Stimulated activated CD4-positive, alpha-beta T cell treated with anti-CD3 and anti-CD28 coated beads, Interleukin-4, amount 100 ng/mL, for 24 hours (primary cell): ENCODE measurements around the gene RNU6-1.
A peak's percentile ranks its signal among the peaks of the same experiment; 100 is the strongest.

Source experiments
- DNase-seq: peaks from one replicate; pipeline ENCODE4 v3.0.0-alpha.2; 2020

RNU6-1 gene

GRCh38 chr15:67855842-67856241 lies 16.0 kb upstream of the RNU6-1 start:
- DNase-seq = no peak

- DNase-seq = no peak
Measured at GRCh38 chr15:67854358-67854757, 14.5 kb upstream of the RNU6-1 start.

- DNase-seq = no peak
Measured at GRCh38 chr15:67853454-67853853, 13.6 kb upstream of the RNU6-1 start.

DNA sequence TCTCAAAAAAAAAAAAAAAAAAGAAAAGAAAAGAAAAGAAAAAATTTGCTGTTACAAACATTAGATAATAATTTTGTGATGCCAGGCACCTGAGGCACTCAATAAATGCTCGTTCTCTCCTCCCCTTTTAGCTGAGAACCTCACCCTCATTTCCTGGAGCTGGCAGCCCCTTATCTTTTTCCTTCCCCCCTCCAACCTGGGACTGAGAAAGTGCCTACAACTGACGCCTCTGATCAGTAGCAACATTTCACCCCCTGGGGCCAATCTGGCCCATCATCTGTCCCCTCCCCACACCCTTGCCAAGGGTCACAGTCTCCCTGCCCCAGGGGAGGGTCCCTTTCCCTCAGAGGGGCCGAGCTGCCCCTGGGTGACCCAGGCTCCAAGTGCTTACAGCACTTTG lies 12.6 kb upstream of the RNU6-1 start:
- DNase-seq = no peak

DNA sequence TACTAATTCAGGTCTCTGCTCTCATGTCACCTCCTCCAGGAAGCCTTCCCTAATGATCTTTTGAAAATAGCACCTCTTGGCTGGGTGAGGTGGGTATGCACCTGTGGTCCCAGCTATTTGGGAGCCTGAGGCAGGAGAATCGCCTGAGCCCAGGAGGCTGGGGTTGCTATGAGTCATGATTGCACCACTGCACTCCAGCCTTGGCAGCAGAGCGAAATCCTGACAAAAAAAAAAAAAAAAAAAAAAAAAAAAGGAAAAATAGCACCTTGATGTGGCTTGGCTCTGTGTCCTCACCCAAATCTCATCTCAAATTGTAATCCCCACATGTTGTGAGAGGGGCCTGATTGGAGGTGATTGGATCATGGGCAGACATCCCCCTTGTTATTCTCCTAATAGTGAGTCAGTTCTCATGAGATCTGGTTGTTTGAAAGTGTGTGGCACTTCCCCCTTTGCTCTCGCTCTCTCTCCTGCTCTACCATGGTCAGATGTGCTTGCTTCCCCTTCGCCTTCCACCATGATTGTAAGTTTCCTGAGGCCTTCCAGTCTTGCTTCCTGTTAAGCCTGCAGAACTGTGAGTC lies 11.2 kb upstream of the RNU6-1 start:
- DNase-seq = no peak

GRCh38 chr15:67850336-67850735 lies 10.5 kb upstream of the RNU6-1 start:
- no peak for DNase-seq

DNA sequence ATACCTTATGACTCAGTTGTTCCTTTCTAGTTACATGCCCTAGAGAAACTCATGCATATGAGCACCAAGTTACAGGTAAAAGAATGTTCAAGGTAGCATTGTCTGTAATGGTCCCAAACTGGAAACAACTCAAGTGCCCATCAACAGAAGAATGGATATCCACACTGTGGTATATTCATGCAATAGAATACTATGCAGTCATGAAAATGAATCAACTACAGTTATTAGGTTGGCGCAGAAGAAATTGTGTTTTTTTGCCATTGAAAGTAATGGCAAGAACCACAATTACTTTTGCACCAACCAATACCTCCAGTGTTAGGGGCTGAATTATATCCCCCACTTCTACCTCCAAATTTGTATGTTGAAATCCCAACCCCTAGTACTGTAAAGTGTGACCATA lies 9.7 kb upstream of the RNU6-1 start:
- DNase-seq = no peak

GRCh38 chr15:67845974-67846373 lies 6.1 kb upstream of the RNU6-1 start:
- DNase-seq = no peak

GRCh38 chr15:67843571-67844387 lies 3.9 kb upstream of the RNU6-1 start:
- DNase-seq = no peak

DNA sequence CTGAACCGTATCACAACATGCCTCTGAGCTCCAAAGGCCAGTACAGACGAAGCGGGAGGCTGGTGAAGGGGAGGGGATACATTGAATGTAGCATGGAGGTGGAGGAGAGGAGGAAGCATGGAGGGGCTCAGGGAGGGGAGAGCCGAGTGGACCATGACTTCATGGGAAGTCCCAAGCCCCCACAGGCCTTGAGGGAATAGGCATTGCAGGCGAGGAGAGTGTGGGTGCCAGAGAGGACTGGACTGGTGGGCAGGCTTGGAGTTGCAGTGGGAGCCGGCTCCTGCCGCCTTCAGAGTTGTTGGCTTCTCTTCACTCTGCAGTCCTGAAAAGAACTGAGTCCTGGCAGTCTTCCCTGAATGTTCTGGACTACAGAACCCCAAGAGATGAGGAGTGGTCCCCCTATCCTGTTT lies 3.3 kb upstream of the RNU6-1 start:
- no peak for DNase-seq

DNA sequence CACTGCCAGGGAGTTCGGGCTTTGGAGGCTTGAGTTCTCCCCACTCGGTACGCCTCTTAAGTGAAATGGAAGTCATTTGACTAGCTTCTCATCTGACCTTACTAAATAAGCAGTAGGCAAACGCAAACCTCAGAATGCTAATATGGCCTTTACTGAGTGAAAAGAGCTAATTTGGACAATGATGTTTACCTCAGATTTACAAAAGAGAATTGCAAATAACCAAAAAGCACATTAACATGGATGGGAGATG lies 1.6 kb upstream of the RNU6-1 start:
- no peak for DNase-seq

GRCh38 chr15:67840749-67841512 lies 1.1 kb upstream of the RNU6-1 start:
- no peak for DNase-seq

DNA sequence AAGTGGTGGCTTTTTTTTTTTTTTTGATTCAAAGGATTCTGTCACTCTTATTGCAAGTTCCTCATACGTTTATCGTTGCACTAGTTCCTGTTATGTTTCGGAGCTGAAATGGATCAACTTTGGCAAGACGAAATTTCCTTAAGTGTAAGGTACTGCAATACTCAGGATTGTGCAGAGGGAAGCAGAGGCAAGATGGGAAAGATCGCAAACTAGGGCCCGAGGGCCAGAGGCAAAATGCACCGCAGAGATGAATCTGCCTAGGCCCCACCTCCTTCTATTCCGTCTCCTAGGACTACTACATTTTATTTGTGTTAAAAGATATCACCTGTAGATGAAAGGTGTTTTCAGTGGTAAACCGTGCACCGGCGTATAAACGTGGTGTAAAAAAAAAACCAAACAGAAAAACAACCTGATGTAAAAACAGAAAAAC lies 331 bp downstream of the RNU6-1 start:
- peak; percentile 47 for DNase-seq

DNA sequence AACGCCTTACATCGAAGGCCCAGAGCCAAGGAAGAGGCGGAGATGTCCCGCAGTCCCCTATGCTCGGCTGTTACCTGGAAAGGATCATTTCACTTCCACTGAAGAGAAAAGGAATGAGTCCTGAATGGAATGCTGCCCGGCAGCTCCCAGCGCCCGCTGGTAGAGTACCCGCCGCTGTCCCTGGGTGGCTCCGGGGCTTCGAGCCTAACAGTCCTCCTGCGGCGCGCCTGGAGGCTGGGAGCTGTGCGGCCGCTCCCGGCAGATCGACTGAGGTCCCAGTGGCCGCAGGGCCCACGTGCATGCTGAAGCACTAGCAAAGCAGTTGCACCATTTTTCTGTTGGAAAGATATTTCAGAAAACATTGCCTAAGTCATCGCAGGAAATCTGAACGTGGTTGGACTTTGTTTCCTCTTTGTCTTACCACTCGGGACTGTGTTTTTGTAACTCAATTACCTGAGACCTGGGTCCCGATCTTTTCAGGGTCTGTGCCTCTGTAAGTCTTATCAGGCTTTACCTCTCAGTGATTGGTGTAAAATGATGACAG lies 984 bp downstream of the RNU6-1 start:
- DNase-seq = no peak

DNA sequence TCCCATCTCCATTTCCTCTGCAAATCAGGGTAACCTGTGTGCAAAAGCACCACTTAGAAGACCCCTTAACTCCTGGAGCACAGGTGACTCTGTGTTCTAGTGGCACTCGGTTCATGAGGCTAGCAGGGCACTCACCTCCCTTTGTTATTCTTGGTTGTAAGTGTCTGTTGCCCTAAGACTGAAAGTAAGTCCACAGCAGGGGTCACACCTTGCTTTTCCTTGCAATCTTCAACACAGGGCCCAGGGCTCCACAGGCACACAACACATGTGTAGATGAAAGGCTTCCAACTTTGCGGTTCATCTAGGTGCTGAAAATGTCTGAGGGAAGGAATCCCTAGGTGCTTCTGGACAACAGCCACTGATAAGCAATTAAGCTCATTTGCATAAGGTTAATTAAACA lies 2.9 kb downstream of the RNU6-1 start:
- DNase-seq = no peak

DNA sequence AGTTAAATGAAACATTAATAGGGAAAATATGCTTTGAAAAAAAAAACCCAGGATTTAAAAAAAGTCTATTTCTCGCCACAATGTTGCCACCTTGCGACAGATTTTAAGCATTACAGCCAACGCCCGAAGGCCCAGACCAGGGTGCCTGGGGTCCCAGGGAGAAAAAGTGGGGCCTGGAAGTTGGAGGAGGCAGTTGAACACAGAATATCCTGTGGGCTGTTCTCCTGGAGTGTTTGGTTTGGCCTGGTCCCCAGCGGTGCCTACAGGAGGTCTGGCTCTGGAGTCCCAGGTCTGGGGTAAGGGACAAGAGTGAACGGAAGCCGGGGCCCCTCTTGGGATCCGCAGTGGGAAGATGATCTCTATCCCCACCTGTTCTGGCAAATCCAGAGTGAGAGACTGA lies 3.4 kb downstream of the RNU6-1 start:
- peak; percentile 67 for DNase-seq

- DNase-seq = no peak
Measured at GRCh38 chr15:67836134-67836455, 3.8 kb downstream of the RNU6-1 start.

GRCh38 chr15:67835297-67836133 lies 4.3 kb downstream of the RNU6-1 start:
- DNase-seq = no peak

- no peak for DNase-seq
Measured at GRCh38 chr15:67834581-67835296, 5.1 kb downstream of the RNU6-1 start.

DNA sequence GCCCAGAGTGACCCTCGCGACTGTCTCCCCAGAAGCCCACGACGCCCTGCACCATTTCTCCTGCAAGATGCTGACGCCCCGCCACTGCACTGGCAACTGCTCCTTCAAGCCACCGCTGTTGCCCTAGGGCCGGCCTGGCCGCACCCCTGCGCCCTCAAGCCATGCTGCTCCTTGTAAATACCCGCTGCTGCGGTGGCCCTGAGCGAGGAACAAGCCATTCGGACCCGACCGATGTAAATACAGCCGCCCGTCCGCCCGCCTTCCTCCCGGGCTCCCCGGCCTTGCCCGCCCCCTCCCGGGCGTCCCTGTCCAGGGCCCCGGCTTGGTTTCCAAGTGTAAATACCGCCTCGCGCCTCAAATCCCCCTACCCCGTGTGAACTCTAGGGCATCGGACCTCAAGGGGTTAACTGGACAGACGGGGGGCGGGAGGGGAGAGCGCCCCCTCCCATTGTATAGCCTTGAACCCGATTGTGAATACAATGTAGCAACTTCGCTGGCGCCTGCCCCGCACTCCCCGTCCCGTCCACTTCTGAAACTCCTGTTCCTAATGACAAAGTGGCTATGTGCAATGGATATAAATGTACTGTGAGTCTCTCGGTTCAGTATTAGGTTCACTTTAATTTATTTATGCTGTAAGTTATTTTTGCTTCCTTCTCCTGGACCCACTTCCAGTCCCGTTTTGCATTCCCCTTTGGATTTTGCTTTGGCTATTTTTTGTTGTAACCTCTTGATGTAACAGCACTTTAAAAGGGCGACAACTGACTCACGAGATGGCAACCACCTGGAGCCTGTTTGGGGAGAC lies 5.9 kb downstream of the RNU6-1 start:
- no peak for DNase-seq

DNA sequence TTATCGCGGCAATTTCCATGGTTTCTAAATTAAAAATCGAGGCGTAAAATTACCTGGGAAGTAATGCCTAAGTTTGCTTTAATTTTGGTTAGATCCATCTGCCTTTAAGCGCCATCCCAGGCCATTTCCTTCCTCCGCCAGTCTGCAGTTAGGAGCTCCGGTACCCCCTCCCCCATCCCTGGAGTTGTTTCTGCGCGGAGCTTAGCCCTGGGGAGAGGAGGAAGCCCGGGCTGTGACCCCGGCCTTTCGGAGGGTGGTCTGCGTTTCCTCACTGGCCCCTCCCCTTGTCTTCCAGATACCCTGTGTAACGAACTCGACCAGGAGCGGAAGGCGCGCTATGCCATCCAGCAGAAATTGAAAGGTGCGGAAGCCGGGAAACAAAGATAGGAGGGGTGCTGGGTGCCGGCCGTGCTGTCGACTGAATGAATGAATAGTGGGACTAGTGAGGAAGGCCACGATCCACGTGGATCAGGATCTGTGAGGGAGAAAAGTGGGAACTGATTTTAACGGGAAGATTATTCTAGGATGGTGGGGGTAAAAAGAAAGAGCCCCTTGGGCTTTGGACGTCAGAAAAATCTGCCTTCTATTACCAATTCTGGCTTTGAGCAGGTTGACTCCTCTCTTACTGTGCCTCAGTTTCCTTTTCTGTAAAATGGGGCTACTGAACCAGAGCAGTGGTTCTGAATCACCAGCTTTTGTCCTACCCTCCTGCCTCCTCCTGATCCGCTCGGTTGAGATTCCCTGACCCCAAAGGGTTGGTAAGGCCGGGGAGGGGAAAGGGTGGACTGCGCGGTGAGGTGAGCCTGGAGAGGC lies 6.7 kb downstream of the RNU6-1 start:
- no peak for DNase-seq
